Panc1 (cell line): ENCODE results near the gene CDH15.

Experiments used
- CTCF ChIP-seq: fragments of 450-650 bp; IDR thresholded peaks from 2 replicates; pipeline ENCODE4 v1.5.1; 2017; ENCODE audit warnings: mild to moderate bottlenecking
- POLR2AphosphoS5 ChIP-seq: IDR thresholded peaks from 2 replicates; pipeline ENCODE4 v1.6.1; 2012; ENCODE audit warnings: mild to moderate bottlenecking, low read depth, low read length, moderate library complexity
- REST ChIP-seq, 2 experiments: IDR thresholded peaks; 2 replicates each; pipeline ENCODE4 v1.6.1; 2011 to 2012; ENCODE audit warnings: low read depth in 2 of 2, control low read depth in 1 of 2, low read length in 1 of 2, mild to moderate bottlenecking in 1 of 2, moderate library complexity in 1 of 2; ENCODE audit not compliant: insufficient read depth in 1 of 2

DNA sequence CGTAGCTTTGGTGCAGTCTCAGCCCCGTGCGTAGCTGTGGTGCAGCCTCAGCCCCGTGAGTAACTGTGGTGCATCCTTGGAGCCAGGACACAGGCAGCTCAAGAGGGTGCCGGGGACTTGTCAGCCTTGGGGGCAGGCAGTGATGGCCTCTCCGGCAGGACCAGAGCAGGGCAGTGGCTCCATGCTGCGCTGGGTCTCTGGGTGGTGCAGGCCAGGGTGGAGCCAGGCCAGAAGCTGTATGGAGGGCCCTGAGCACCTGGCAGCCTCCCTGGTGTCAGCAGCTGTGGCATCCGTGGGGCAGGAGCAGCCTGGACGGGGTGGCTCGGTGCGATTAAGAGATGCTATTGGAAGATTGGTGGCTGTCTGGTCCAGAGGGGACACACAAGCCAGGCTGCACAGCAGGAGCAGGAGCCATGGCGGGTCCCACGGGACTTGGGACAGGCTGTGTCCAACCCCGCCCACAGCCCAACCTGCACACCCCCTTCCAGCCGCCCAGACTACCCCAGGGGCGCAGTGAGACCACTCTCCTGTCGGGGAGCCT, 28.3 kb upstream of the CDH15 start:
- TF ChIP-seq CTCF (no peak), POLR2AphosphoS5 (no peak), REST (IDR thresholded peaks at IDR 0.05; ENCODE audit: insufficient read depth in 1 of 2, low read depth in 2 of 2, low read length in 1 of 2) (no peak)
